ENCODE measurements around the gene DNAH12. TPM values are rescaled to one million over a fixed set of nuclear protein-coding genes. Genes with fewer than 3 reads are reported as not detected.
"Not testable (repeated sequence)": the region's sequence is repeated elsewhere in the genome, so short reads cannot be mapped to it uniquely, and the experiment has no call there.

DNAH12 gene
- total RNA-seq, 4 donors from 2014 or later, result under 0.01 to 1.1 (median 0.15) TPM

- H3K9me3 ChIP-seq, result no peaks in the 10 kb centered on the region
- no peak overlapping the region for H3K4me3 ChIP-seq
- TF ChIP-seq CTCF (IDR thresholded peaks at IDR 0.05) (no peak), EP300 (IDR thresholded peaks at IDR 0.05) (no peak), POLR2A (IDR thresholded peaks at IDR 0.05) (no peak)
- no peak for DNase-seq (ENCODE audit: low spot score in 2 of 2)
- no peak overlapping the region for H3K27ac ChIP-seq
- no peaks in the 10 kb centered on the region for H3K27me3 ChIP-seq
- no peaks in the 10 kb centered on the region for H3K36me3 ChIP-seq
- no peaks in the 10 kb centered on the region for H3K4me1 ChIP-seq
These were observed 46.2 kb downstream of the DNAH12 start for GRCh38 chr3:57497904-57498303.

GRCh38 chr3:57484563-57484962, 59.6 kb downstream of the DNAH12 start:
- Histone ChIP-seq H3K27ac (no peak overlapping the region), H3K27me3 (no peaks in the 10 kb centered on the region), H3K4me3 (no peak overlapping the region), H3K36me3 (no peaks in the 10 kb centered on the region), H3K9me3 (no peaks in the 10 kb centered on the region), H3K4me1 (no peaks in the 10 kb centered on the region)
- 69 to 94% methylated on average over 1 of the region's 1 CpG for WGBS, 2 donors
- no peak for DNase-seq (ENCODE audit: low spot score in 2 of 2)
- TF ChIP-seq CTCF (IDR thresholded peaks at IDR 0.05) (no peak), EP300 (IDR thresholded peaks at IDR 0.05) (no peak), POLR2A (IDR thresholded peaks at IDR 0.05) (no peak)

GRCh38 chr3:57477193-57477592, 67.0 kb downstream of the DNAH12 start:
- WGBS, 2 donors, result 97 to 99% methylated on average over 13 of the region's 13 CpGs
- not testable (repeated sequence) for H3K27me3 ChIP-seq; DNase-seq (ENCODE audit: low spot score in 2 of 2); H3K27ac ChIP-seq; H3K4me1 ChIP-seq; H3K4me3 ChIP-seq; H3K36me3 ChIP-seq
- peaks cover 0 to 15% (median 0%) of the 10 kb centered on the region in 4 donors for H3K9me3 ChIP-seq

GRCh38 chr3:57464801-57465200, 79.3 kb downstream of the DNAH12 start:
- Histone ChIP-seq H3K9me3 (no peaks in the 10 kb centered on the region), H3K27me3 (no peaks in the 10 kb centered on the region), H3K36me3 (no peaks in the 10 kb centered on the region), H3K4me1 (no peaks in the 10 kb centered on the region), H3K27ac (no peak overlapping the region), H3K4me3 (no peak overlapping the region)
- DNase-seq (ENCODE audit: low spot score in 2 of 2), result no peak
- WGBS, 2 donors, result 72 to 77% methylated on average over 4 of the region's 4 CpGs
- TF ChIP-seq EP300 (IDR thresholded peaks at IDR 0.05), result no peak

GRCh38 chr3:57464011-57464410, 80.1 kb downstream of the DNAH12 start:
- Histone ChIP-seq H3K4me3 (no peak overlapping the region), H3K36me3 (no peaks in the 10 kb centered on the region), H3K27ac (no peak overlapping the region), H3K9me3 (no peaks in the 10 kb centered on the region), H3K27me3 (no peaks in the 10 kb centered on the region), H3K4me1 (no peaks in the 10 kb centered on the region)
- no peak for DNase-seq (ENCODE audit: low spot score in 2 of 2)
- WGBS, 2 donors, result 79 to 84% methylated on average over 3 of the region's 3 CpGs
- TF ChIP-seq EP300 (IDR thresholded peaks at IDR 0.05), result no peak
- TF ChIP-seq CTCF (IDR thresholded peaks at IDR 0.05), result no peak
- TF ChIP-seq POLR2A (IDR thresholded peaks at IDR 0.05), result no peak

- H3K4me1 ChIP-seq, result peaks cover 0 to 2% (median 0%) of the 10 kb centered on the region in 4 donors
- no peak for TF ChIP-seq CTCF (IDR thresholded peaks at IDR 0.05)
- TF ChIP-seq EP300 (IDR thresholded peaks at IDR 0.05), result no peak
- H3K36me3 ChIP-seq, result no peaks in the 10 kb centered on the region
These were observed 92.8 kb downstream of the DNAH12 start for GRCh38 chr3:57451150-57451846.

GRCh38 chr3:57449276-57449847, 94.8 kb downstream of the DNAH12 start:
- H3K27ac ChIP-seq; DNase-seq (ENCODE audit: low spot score in 2 of 2); H3K4me1 ChIP-seq; H3K9me3 ChIP-seq; H3K36me3 ChIP-seq; H3K27me3 ChIP-seq; H3K4me3 ChIP-seq: not testable (repeated sequence)
- 94% methylated on average over 19 to 21 of the region's 33 CpGs for WGBS, 2 donors

More at GRCh38 chr3:57451150-57451846, 92.8 kb downstream of the DNAH12 start:
- H3K27ac ChIP-seq, result no peak overlapping the region
- 83 to 87% methylated on average over 14 of the region's 14 CpGs for WGBS, 2 donors
- H3K27me3 ChIP-seq, result no peaks in the 10 kb centered on the region
- no peaks in the 10 kb centered on the region for H3K9me3 ChIP-seq
- H3K4me3 ChIP-seq, result no peak overlapping the region
- DNase-seq (ENCODE audit: low spot score in 2 of 2), result no peak

- not testable (repeated sequence) for H3K36me3 ChIP-seq; H3K9me3 ChIP-seq; DNase-seq (ENCODE audit: low spot score in 2 of 2); H3K4me1 ChIP-seq; H3K4me3 ChIP-seq; H3K27ac ChIP-seq; H3K27me3 ChIP-seq
- WGBS, 2 donors, result 78 to 88% methylated on average over 5 of the region's 5 CpGs
These were observed 95.7 kb downstream of the DNAH12 start for GRCh38 chr3:57448489-57448888.

Data from tibial nerve (tissue), 4 donors.